ENCODE measurements around the gene AP5Z1.

DNA sequence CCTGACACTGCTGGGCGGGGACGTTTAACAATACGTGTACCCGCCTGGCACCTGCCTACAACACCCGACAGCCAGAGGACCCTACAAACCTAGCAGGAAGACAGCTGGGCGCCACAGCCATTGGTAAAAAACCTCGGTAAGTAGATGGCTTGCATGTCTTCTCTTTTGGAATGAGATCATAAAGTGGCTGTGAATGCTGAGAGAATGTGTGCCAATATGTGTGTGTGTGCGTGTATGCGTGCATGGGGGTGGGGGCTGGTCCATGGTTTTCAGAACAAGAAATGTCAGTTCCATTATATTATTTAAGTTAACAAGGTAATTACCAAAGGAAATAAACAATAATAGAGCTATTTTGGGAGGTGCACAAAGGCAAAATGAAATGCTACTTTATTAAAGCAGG lies 47.3 kb downstream of the AP5Z1 start:
- TF ChIP-seq TAF1 (IDR thresholded peaks at IDR 0.05; ENCODE audit: borderline replicate concordance, low read depth, low read length) = no peak
- no peak for TF ChIP-seq POLR2A (IDR thresholded peaks at IDR 0.05; ENCODE audit: low read depth, low read length)
